Measurements from ENCODE around the gene ASIC4.

ASIC4 gene

GRCh38 chr2:219567791-219568361 is 53.6 kb downstream of the ASIC4 start:
- DNase-seq (ENCODE audit: low spot score): no peak

DNA sequence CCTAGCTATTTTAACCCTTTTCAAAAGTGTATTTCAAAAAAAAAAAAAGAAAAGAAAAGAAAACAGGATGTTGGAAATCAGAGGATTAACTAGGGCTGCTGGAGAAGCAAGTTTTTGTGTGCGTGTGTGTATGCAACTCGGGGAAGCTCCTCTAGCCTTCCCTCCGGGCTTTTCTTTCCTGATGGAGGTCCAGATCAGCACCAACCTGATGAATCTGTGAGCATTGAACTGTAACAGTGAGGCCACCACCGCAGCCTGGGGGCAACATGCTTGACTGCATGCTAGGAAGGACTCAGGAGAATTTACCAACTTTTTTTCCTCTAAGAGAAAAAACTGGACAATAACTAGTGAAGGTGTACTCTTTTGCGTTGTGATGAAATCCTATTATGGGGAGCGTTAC is 54.8 kb downstream of the ASIC4 start:
- no peak for DNase-seq (ENCODE audit: low spot score)

- DNase-seq (ENCODE audit: low spot score): no peak
Measured at GRCh38 chr2:219569635-219570034, 55.4 kb downstream of the ASIC4 start.

DNA sequence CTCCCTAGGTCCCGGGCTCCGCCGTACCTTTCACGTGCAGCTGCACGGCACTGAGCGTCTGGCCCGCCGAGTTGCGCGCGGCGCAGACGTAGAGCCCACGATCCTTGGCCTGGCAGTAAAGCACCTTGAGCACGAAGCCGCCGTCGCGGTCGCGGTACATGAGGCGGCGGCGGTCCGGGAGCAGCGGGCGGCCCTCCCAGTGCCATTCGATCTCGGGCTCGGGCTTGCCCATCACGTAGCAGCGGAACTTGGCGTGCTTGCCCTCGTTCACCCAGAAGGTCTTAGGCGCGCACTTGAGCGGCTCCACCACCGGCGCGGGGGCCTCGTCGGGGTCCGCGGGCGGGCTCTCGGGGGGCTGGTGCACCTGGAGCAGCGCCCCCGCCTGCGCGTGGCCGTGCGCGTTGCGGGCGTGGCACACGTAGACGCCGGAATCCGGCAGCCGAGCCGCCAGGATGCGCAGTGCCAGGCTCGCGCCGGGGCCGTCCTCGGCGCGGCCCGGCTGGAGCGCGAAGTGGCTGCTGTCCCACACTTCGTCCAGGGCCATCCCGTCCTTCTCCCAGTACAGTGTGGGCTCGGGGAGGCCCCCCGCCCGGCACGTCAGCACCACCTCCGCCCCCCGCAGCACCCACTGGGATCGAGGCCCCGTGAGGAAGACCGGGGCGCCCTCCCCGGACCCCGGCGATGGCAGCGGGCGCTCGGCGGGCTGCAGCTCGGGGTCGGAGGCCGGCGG is 56.1 kb downstream of the ASIC4 start:
- DNase-seq (ENCODE audit: low spot score): no peak

GRCh38 chr2:219570924-219571310 is 56.6 kb downstream of the ASIC4 start:
- DNase-seq (ENCODE audit: low spot score): no peak

- DNase-seq (ENCODE audit: low spot score): no peak
Measured at GRCh38 chr2:219571311-219572236, 57.3 kb downstream of the ASIC4 start, which contains the start of gene OBSL1. OBSL1 (minus strand) TSS chr2:219571539; CDS start chr2:219571232, 307 bp downstream.

DNA sequence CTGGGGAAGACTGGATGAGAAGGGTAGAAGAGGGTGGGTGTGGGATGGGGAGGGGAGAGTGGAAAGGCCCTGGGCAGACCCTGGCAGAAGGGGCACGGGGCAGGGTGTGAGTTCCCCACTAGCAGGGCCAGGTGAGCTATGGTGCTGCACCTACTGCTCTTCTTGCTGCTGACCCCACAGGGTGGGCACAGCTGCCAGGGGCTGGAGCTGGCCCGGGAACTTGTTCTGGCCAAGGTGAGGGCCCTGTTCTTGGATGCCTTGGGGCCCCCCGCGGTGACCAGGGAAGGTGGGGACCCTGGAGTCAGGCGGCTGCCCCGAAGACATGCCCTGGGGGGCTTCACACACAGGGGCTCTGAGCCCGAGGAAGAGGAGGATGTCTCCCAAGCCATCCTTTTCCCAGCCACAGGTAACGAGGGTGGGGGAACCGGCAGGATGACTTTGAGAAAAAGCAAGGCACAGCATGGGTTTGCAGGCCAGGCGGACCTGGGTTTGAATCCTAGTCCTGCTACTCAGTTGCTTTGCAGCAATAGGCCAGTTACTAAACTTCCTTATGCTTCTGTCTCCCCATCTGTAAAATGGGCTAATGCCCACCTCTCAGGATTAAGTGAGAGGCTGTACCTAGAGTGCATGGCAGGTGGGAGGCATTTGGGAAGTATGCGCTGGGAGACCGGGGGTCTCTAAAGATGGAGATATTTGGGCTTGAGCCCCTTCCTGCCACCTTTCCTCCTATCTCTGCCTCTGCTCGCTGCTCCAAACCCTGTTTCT is 58.1 kb downstream of the ASIC4 start, which contains the start of gene INHA:
Gene INHA, plus strand, starts transcription at position 74 of the 765 bp plus-strand sequence. Its CDS starts 65 bp downstream, at position 139.
- DNase-seq (ENCODE audit: low spot score): no peak

DNA sequence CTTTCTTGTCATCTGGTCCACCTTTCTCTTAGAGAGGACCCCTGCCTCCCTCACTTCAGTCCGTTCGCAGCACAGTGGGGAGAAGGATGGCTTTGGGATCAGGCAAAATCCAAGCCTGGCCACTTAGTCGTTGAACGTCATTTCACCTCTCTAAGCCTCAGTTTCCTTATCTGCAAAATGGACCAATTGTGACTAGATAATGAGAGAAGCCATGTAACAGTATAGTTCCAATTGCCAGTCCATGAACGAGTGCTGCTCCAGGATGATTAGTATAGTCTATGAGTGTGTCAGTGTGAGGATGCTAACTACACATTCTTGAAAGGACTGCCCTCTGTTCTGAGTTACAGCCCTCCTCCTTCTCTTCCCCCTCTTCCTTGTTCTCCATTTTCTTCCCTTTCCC is 58.9 kb downstream of the ASIC4 start:
- no peak for DNase-seq (ENCODE audit: low spot score)

DNA sequence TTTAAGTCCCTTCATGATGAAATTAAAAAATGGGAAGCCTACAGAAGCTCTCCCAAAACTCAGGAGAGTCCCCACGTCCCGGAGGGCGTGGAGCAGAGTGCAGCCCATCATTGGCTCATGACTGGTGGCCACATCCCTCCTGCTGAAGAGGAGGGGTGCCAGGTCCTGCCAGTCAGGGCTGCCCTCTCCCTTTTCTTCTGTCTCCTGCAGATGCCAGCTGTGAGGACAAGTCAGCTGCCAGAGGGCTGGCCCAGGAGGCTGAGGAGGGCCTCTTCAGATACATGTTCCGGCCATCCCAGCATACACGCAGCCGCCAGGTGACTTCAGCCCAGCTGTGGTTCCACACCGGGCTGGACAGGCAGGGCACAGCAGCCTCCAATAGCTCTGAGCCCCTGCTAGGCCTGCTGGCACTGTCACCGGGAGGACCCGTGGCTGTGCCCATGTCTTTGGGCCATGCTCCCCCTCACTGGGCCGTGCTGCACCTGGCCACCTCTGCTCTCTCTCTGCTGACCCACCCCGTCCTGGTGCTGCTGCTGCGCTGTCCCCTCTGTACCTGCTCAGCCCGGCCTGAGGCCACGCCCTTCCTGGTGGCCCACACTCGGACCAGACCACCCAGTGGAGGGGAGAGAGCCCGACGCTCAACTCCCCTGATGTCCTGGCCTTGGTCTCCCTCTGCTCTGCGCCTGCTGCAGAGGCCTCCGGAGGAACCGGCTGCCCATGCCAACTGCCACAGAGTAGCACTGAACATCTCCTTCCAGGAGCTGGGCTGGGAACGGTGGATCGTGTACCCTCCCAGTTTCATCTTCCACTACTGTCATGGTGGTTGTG is 60.4 kb downstream of the ASIC4 start:
- DNase-seq (ENCODE audit: low spot score): no peak

DNA sequence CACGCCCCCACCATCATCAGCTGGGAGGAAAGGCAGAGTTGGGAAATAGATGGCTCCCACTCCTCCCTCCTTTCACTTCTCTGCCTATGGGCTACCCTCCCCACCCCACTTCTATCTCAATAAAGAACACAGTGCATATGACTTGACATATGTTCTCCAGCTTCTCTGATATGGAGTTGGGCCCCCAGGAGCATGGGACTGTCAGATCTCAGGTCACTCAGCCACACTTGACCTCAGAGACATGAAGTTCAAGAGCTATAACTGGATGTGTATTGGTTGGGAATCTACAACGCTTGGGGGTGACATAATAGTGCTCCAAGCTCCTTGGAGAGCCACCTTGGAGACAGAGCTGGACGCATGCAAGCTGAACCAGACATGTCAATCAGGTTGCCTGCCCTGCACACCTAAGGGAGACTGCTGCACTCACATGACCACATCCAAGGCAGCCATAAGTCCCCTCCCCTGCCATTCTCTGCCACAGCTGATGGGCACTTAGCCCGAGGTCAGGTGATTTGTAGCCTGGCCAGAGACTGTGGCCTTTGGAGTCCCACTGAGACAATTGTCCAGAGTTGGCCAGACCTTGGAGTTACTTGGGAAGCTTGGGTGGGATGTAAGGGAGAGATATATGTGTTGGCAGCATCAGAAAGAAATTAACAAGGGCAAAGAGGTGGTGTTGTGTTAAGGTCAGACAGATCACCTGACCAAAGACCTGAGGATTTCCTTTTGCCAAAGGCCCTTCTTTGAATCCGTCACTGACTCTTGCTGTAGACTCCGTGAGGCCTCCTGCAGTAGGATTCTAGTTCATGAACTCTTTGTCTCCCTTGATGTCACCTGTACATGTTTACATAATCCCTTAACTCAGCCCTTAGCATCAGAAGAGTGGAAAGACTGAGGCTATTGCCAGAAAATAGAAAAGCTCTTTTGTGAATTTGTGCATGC is 61.6 kb downstream of the ASIC4 start:
- DNase-seq (ENCODE audit: low spot score): no peak

GRCh38 chr2:219576505-219577388 is 62.5 kb downstream of the ASIC4 start:
- no peak for DNase-seq (ENCODE audit: low spot score)

- no peak for DNase-seq (ENCODE audit: low spot score)
Measured at GRCh38 chr2:219578811-219579613, 64.7 kb downstream of the ASIC4 start.

DNA sequence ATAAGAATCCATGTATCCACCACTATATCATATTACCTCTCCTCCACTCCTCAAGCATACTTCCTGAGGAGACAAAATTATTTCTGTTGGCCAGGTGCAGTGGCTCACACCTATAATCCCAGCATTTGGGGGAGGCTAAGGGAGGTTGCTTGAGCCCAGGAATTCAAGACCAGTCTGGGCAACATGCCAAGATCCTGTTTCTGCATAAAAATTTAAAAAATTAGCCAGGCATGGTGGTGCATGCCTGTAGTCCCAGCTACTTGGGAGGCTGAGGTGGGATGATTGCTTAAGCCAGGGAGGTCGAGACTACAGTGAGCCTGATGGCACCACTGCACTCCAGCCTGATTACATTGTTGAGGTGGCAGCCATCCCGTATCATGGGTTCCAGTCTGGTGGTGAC is 67.1 kb downstream of the ASIC4 start:
- no peak for DNase-seq (ENCODE audit: low spot score)

All from hematopoietic multipotent progenitor cell treated with erythropoietin and hydrocortisone succinate and interleukin-3 and kit ligand, for 15 days (in vitro differentiated cells).